Lung (tissue), 12 donors: Measurements from ENCODE around the gene PTPRG. TPM values are rescaled to one million over a fixed set of nuclear protein-coding genes. Genes with fewer than 3 reads are reported as not detected.

Experiments
- ATAC-seq: fragments of 200-7000 bp; cut with Tn5 transposase; one replicate; pipeline ENCODE4 v1.9.1; 2020; ENCODE audit warnings: moderate number of reproducible peaks; ENCODE audit not compliant: insufficient read depth, low FRiP score
- DNase-seq, 3 donors: peaks; one replicate each; pipeline ENCODE4 v3.0.0-alpha.2; 2013 to 2017
- H3K27ac ChIP-seq, 2 donors: one replicate each; pipeline ENCODE4 v1.5.1; 2013; ENCODE audit warnings: mild to moderate bottlenecking in 2 of 2, moderate library complexity in 2 of 2, control low read depth in 1 of 2, inconsistent platforms in 1 of 2, low read depth in 1 of 2, low read length in 1 of 2
- H3K27me3 ChIP-seq, 3 donors: one replicate each; pipeline ENCODE4 v1.5.1; 2013; ENCODE audit warnings: low read length in 2 of 3; ENCODE audit not compliant: control insufficient read depth in 3 of 3, insufficient read depth in 3 of 3
- H3K36me3 ChIP-seq, 4 donors: one replicate each; pipeline ENCODE4 v1.5.1; 2013; ENCODE audit warnings: low read length in 4 of 4, mild to moderate bottlenecking in 1 of 4, moderate library complexity in 1 of 4; ENCODE audit not compliant: control insufficient read depth in 4 of 4, insufficient read depth in 4 of 4
- H3K4me1 ChIP-seq, 5 donors: one replicate each; pipeline ENCODE4 v1.5.1; 2013; ENCODE audit warnings: low read length in 5 of 5, mild to moderate bottlenecking in 2 of 5, moderate library complexity in 1 of 5; ENCODE audit not compliant: control insufficient read depth in 5 of 5, insufficient read depth in 5 of 5
- H3K4me3 ChIP-seq: one replicate; pipeline ENCODE4 v1.5.1; 2013; ENCODE audit warnings: mild to moderate bottlenecking, control low read depth, moderate library complexity
- H3K9ac ChIP-seq, 2 donors: one replicate each; pipeline ENCODE4 v1.5.1; 2013; ENCODE audit warnings: low read length in 2 of 2, control low read depth in 1 of 2; ENCODE audit not compliant: insufficient read depth in 1 of 2
- H3K9me3 ChIP-seq, 4 donors: one replicate each; pipeline ENCODE4 v1.5.1; 2013; ENCODE audit warnings: low read length in 3 of 4, mild to moderate bottlenecking in 1 of 4, moderate library complexity in 1 of 4; ENCODE audit not compliant: control insufficient read depth in 4 of 4, insufficient read depth in 3 of 4
- WGBS, 2 donors: extraction: QIAGEN DNeasy Blood & Tissue Kit; methylation state at CpG; one replicate each; pipeline ENCODE4 v1.1.7; 2013; 5-methylcytosine and 5-hydroxymethylcytosine counted together
- polyA plus RNA-seq, 2 donors: library from polyadenylated mRNA; stranded (reverse); fragments of 200-250 nt; gene quantifications; one replicate each; pipeline ENCODE4 v1.2.1, GENCODE V29; 2013
- total RNA-seq, 2 donors: library from RNA; depleted of rRNA in 1 of 2; stranded (reverse); fragments of >200 nt in 1 of 2; gene quantifications; one replicate each; pipeline ENCODE4 v1.2.1, GENCODE V29; 2014 to 2021
- TF ChIP-seq, protein P1 (sequence below): IDR thresholded peaks from 2 replicates; pipeline ENCODE4 v1.5.1; 2012; ENCODE audit warnings: mild to moderate bottlenecking; ENCODE audit errors: control extremely low read depth, extremely low read depth
- donor health status: control.
- donor health status: control.
- donor health status: Bipolar disorder and iron deficiency.
- donor health status: healthy.
- donor health status: DM: yes; HTN: yes; CAD: no.

The PTPRG gene
- total and polyA plus RNA-seq, 4 donors: 8.5 to 131 (median 75.9) TPM

- Histone ChIP-seq H3K4me3 (no peak overlapping the region), H3K27ac (no peak overlapping the region)
Measured at GRCh38 chr3:62101488-62101887, 540.1 kb downstream of the PTPRG start.

DNA sequence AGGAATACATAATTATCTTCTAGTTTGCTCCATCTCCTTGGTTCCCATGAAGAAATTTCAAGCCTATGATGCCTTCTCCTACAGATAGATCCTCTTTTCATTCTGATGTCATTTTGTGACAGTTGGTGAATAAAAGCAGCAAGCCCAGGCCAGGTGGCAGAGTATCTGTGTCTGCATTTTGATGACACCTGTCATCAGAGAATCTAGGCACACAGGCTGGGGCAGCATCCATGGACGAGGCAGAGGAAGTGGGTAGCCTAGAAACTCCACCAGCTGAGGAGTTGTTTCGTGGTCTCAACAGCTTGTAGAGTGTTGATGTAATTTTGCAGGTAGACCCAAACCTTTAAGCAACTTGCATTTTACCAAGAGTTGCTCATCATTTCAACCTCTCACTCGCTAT lies 542.2 kb downstream of the PTPRG start:
- H3K9ac ChIP-seq: no peak overlapping the region
- H3K27me3 ChIP-seq: no peaks in the 10 kb centered on the region
- DNase-seq (no peak), ATAC-seq (no peak)
- H3K36me3 ChIP-seq: no peaks in the 10 kb centered on the region
- no peak overlapping the region for H3K4me3 ChIP-seq
- no peaks in the 10 kb centered on the region for H3K9me3 ChIP-seq
- TF ChIP-seq, protein P1, sequence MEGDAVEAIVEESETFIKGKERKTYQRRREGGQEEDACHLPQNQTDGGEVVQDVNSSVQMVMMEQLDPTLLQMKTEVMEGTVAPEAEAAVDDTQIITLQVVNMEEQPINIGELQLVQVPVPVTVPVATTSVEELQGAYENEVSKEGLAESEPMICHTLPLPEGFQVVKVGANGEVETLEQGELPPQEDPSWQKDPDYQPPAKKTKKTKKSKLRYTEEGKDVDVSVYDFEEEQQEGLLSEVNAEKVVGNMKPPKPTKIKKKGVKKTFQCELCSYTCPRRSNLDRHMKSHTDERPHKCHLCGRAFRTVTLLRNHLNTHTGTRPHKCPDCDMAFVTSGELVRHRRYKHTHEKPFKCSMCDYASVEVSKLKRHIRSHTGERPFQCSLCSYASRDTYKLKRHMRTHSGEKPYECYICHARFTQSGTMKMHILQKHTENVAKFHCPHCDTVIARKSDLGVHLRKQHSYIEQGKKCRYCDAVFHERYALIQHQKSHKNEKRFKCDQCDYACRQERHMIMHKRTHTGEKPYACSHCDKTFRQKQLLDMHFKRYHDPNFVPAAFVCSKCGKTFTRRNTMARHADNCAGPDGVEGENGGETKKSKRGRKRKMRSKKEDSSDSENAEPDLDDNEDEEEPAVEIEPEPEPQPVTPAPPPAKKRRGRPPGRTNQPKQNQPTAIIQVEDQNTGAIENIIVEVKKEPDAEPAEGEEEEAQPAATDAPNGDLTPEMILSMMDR: no peak
- H3K4me1 ChIP-seq: peaks cover 0 to 22% (median 9%) of the 10 kb centered on the region in 5 donors
- 70 to 85% methylated on average over 3 of the region's 3 CpGs for WGBS, 2 donors
- H3K27ac ChIP-seq: no peak overlapping the region

More at GRCh38 chr3:62101488-62101887, 540.1 kb downstream of the PTPRG start:
- no peaks in the 10 kb centered on the region for H3K9me3 ChIP-seq
- DNase-seq: peak; percentile 58 to 82 (median 78)
- ATAC-seq: no peak
- H3K27me3 ChIP-seq: no peaks in the 10 kb centered on the region
- no peaks in the 10 kb centered on the region for H3K36me3 ChIP-seq
- WGBS, 2 donors: 61 to 77% methylated on average over 1 of the region's 1 CpG
- TF ChIP-seq, protein P1: no peak
- no peak overlapping the region for H3K9ac ChIP-seq
- peaks cover 0 to 22% (median 12%) of the 10 kb centered on the region in 5 donors for H3K4me1 ChIP-seq

DNA sequence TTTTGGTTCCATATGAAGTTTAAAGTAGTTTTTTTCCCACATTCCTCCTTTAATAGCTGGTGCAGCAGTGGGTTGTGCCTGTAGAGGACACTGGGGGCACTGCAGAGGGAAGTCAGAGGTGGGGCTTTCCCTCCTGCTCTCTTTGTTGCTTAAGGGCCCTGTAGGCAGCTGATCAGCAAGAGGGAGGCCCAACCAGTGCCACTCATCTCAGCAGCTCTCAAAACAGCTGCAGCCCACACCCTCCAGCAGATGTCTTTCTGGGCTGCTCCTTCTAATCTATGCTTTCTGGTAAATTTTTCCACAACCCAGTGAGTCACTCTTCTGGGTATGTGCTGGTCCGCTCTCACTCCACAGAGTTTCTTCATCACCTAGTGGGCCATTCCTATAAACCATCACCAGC lies 548.2 kb downstream of the PTPRG start:
- DNase-seq (no peak), ATAC-seq (peak; percentile 44)
- peaks cover 0 to 4% (median 0%) of the 10 kb centered on the region in 5 donors for H3K4me1 ChIP-seq
- no peaks in the 10 kb centered on the region for H3K9me3 ChIP-seq
- no peak overlapping the region for H3K4me3 ChIP-seq
- H3K27me3 ChIP-seq: no peaks in the 10 kb centered on the region
- H3K9ac ChIP-seq: no peak overlapping the region
- 53 to 84% methylated on average over 1 of the region's 1 CpG for WGBS, 2 donors
- peak overlapping the region in 1 of 2 donors; percentile 10 for H3K27ac ChIP-seq
- TF ChIP-seq, protein P1: no peak
- no peaks in the 10 kb centered on the region for H3K36me3 ChIP-seq
